DMS79 treated with DMSO at 0.1 percent for 48 hours (cell line): Measurements from ENCODE around the gene FAM47E.
A peak's percentile ranks its signal among the peaks of the same experiment; 100 is the strongest.
"Not testable (repeated sequence)": the region's sequence is repeated elsewhere in the genome, so short reads cannot be mapped to it uniquely, and the experiment has no call there.

Source experiments
- DNase-seq: peaks from one replicate; lab custom pipeline; 2025; lab: John Stamatoyannopoulos, UW

The FAM47E gene

DNA sequence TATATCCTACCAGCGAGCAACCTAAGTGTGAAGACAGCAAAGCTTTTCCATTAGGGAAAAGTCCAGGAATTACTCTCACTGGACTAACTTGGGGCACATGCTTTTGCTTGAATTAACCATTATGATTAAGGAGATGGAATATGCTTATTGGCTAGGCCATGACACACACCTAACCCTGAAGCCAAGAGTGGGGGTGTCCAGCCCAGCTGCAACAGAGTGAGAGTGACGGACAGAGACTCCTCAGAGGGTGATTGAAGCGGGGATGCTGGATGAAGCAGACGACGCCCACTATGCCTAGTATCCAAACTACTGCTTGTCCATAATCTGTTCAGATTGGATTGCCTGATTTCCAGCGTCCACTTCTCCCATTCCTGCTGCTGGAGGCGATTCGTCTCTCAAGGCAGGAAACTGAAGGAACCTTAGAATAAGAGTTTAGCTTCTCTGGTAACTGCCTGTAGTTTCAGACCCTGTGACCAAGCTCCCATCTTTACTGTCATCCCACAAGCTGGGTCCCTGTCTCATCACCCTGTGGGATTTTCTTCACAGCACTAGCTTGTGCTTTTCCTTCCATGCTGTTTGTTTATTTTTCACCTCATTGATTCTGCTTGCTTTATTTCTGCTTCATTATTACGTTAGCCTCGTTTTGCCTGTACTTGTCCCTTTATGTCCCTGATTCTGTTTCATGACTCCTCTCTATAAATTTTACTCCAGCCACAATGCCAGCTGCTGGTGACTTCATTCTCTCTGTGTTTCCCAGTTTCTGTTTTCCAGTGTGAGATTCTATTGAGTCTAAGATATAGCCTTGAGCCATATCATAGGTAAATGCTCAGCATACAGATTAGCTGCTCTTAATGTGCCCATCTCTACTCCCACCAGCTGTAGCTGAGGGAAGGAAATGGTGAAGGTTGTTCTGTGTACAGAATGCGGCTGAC lies 19.0 kb downstream of the FAM47E start:
- no peak for DNase-seq

DNA sequence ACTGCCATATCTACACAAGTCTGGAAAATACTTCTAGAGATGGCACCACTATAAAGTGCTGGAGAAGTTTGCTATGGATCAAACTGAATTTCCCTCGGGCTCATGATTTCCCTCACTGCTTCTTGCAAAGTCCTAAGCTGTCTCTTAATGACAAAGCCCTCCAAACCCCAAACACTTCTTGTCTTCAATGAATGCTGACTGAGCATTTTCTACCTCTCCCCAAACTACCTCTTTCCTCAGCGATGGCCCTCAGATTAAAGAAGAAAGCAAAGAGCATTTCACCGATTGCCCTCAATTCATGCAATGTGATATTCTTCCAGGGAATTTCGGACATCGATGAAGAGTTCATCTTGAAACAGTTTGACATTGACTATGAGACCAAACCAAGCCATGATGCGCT lies 19.7 kb downstream of the FAM47E start:
- DNase-seq = no peak

GRCh38 chr4:76272073-76272472 lies 20.6 kb downstream of the FAM47E start:
- no peak for DNase-seq

DNA sequence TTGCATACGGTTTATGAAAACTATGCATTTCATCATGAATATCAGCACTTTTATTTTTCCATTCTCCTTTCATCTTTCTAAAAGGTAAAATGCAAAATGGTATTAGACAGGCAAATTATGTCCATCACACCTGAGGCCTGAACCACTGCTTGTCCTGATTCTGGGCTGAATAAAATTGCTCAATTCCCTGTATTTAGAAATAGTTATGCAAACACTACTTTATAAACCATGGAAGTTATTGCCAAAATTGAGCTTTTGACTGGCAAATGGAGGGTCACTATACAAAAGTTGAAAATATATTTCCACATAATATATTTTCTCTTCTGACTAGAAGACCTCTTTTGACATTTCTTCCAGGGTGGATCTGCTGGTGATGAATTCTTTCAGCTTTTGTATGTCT lies 21.1 kb downstream of the FAM47E start:
- no peak for DNase-seq

DNA sequence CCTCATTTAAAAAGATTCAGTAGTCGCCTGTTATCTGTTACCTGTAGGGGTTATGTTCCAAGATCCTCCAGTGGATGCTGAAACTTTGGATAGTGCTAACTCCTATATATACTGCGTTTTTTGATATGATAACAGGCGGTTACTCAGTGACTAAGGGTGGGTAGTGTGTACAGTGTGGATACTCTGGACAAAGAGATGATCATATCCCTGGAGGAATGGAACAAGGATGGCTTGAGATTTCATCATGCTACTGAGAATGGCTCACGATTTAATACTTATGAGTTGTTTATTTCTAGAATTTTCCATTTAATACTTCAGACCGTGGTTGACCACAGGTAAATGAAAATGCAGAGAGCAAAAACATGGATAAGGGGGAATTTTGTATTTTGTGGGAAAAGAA lies 21.5 kb downstream of the FAM47E start:
- no peak for DNase-seq

DNA sequence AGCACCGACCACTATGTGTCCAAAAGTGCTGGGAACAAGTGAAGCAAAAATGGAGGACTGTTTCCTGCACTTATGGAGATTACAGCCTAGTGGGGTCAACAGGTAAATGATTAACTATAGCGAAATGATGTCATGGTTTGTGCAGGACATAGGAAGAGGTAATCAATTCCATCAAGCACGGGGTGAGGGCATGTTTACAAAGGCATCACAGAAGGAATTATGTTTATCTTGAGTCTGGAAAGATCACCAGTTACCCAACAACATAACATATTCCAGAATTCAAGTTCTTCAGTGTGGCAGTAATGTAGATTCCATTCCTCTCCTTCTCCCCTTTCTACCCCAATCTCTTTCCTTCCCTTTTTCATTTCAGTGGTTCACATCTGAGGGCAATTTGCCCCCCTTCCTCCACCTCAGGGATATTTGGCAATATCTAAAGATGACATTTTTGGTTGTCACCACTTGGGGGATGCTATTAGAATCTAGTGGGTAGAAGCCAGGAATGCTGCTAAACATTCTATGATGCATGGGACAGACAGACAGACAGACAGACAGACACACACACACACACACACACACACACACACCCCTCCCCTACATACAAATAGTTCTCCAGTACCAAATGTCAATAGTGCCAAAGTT lies 24.1 kb downstream of the FAM47E start:
- no peak for DNase-seq

- DNase-seq = no peak
Observed at GRCh38 chr4:76276813-76277212, 25.3 kb downstream of the FAM47E start.

- no peak for DNase-seq
Observed at GRCh38 chr4:76277667-76278066, 26.1 kb downstream of the FAM47E start.

GRCh38 chr4:76278583-76278982 lies 27.1 kb downstream of the FAM47E start:
- DNase-seq = no peak

DNA sequence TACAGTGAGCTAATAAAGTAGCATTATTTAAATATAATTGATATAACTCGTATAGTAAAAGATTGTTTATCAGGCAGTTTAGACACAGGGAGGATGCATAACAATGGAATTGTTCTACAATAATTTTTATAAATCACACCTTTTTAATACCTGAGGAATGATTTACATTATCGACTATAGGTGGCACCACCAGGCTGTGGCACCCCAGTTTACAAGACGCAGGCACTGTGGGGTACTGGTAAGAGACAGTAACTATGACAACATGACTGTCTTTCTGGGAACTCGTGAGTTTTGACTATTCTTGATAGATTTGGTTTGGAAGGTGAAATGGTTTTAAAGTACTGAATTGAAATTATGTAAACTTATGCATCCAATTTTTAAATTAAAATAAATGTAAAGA lies 27.9 kb downstream of the FAM47E start:
- DNase-seq = no peak

- DNase-seq = no peak
Observed at GRCh38 chr4:76280488-76281441, 29.2 kb downstream of the FAM47E start.

DNA sequence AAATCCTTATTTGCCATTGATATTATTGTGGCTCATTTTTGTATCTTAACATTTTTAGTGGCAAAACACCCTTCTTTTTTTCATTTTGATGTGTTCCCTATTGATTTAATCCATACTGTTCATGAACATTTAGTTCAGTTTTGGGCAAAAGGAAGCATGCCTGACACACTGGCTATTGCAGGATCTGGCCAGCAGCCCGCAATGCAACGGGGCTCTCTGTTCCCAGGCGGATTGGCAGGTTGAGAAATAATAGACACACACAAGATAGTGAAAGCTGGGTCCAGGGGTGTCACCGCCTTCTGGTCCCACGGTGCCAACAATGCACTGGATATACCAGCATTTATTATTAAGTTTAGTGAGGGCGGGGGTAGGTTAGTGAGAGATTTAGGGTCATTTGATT lies 30.1 kb downstream of the FAM47E start:
- not testable (repeated sequence) for DNase-seq

GRCh38 chr4:76282941-76283689 lies 31.6 kb downstream of the FAM47E start:
- no peak for DNase-seq

DNA sequence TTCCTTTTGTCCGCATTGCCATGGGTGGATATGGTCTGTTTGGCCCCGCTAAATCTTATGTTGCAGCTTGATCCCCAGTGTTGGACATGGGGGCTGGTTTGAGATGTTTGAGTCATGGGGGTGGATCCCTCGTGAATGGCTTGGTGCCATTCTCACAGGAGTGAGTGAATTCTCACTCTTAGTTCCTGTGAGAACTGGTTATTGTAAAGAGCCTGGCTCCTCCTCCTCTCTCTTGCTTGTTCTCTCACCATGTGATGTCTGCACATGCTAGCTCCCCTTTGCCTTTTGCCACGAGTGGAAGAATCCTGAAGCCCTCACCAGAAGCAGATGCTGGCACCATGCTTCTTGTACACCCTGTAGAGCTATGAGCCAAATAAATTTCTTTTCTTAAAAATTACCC lies 32.4 kb downstream of the FAM47E start:
- DNase-seq = no peak

- not testable (repeated sequence) for DNase-seq
Observed at GRCh38 chr4:76287811-76288210, 36.3 kb downstream of the FAM47E start.

GRCh38 chr4:76292730-76293129 lies 41.2 kb downstream of the FAM47E start:
- no peak for DNase-seq

- DNase-seq = no peak
Observed at GRCh38 chr4:76293772-76294171, 42.3 kb downstream of the FAM47E start.

DNA sequence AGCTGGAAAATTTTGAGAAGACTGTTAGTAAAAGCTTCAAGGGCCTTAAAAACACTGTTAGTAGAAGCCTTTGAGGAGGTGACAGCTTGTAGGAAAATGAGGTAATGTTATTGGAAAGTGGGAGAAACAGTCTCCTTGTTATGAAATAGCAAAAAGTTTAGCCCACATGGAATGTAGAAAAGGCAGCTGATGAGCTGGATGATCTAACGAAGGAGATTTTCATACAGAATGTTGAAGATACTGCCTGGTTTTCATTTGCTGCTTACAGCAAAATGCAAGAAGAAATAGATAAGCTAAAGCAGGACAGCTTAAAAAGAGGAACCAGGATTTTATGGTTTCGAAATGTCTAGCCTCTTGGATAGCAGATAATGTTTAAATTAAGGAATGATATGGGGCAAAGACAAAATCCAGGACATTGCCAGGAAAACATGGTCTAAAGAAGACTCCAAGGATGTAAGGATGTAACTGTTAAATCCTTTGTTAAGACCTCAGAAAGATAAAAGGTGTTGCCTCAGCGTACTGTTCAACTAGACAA lies 44.8 kb downstream of the FAM47E start:
- DNase-seq = no peak

- DNase-seq = no peak
Observed at GRCh38 chr4:76298227-76298626, 46.7 kb downstream of the FAM47E start.

DNA sequence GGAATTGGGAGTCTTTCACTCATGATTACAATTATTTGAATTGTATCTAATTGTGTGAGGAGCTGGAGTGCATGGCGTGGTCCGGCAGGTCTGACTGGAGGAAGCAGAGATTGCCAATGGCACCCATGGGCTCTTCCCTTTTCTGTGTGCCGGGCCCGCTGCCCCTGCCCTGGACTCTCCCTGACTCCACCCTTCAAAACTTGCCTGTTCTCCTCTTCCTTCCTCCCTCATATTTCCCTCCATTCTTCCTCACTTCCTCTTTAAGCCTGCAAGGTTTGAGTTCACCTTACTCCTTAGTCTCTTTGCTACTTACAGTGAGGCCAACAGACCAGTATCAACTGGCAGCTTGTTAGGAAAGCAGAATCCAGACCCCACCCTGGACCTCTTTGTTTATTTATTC lies 48.5 kb downstream of the FAM47E start:
- no peak for DNase-seq

DNA sequence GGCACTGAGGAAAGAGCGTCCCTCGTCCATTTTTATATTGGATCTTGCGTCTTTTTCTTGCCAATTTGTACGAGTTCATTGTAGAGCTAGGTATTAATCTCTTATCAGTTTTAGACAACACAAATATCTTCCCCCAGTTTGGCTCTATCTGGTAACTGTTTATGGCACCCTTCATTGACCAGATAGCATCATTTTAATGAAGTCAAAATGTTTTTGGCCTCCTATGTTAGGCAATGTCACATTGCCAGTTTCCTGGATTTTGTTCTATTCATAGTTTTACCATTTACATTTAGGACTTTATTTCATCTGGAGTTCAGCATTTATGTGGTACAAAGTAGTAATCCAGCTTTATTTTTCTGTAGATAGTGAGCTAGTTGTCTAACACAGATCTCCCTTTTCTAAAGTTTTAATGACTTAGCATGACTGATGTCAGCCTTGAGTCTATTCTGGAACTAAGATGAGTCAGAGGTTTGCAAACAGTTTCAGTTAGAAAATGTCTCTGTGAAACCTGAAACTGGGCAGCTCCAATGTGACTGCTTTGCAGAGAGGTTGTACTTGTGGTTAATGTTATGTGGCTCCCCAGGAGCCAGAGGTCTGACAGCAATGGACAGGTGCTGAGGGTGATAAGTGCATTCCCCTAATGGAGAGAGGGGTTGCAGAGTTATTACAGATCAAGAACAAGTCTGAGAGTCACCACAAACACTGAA lies 49.7 kb downstream of the FAM47E start:
- peak; percentile 56 for DNase-seq
